HG02943 (cell line): Measurements from ENCODE around the gene LGALS9.
"Not testable (repeated sequence)": the region's sequence is repeated elsewhere in the genome, so short reads cannot be mapped to it uniquely, and the experiment has no call there.

Source experiments
- ATAC-seq: cut with Tn5 transposase; IDR thresholded peaks from one replicate; pipeline ENCODE4 v1.9.1; 2021; ENCODE audit warnings: mild to moderate bottlenecking, low read depth, moderate library complexity; ENCODE audit not compliant: unreplicated experiment

Gene LGALS9

GRCh38 chr17:27670791-27671590 lies 40.0 kb downstream of the LGALS9 start:
- no peak for ATAC-seq

- no peak for ATAC-seq
Observed at GRCh38 chr17:27671591-27671910, 40.6 kb downstream of the LGALS9 start.

- not testable (repeated sequence) for ATAC-seq
Observed at GRCh38 chr17:27671977-27672480, 41.0 kb downstream of the LGALS9 start.

- no peak for ATAC-seq
Observed at GRCh38 chr17:27674335-27674734, 43.3 kb downstream of the LGALS9 start.

- ATAC-seq: no peak
Observed at GRCh38 chr17:27677191-27677590, 46.2 kb downstream of the LGALS9 start.

- not testable (repeated sequence) for ATAC-seq
Observed at GRCh38 chr17:27686322-27686721, 55.3 kb downstream of the LGALS9 start.

GRCh38 chr17:27690882-27691281 lies 59.9 kb downstream of the LGALS9 start:
- no peak for ATAC-seq

GRCh38 chr17:27695254-27695814 lies 64.3 kb downstream of the LGALS9 start:
- ATAC-seq: not testable (repeated sequence)
